WTC11 (cell line): ENCODE measurements around the gene HCLS1.

Experiments
- ZBTB21 ChIP-seq: sonication (generic); formaldehyde crosslinking; IDR thresholded peaks from 2 replicates; pipeline ENCODE4 v1.8.1; 2023; ENCODE audit warnings: mild to moderate bottlenecking, missing genetic modification reagents, borderline replicate concordance
- ZNF138 ChIP-seq: sonication (generic); formaldehyde crosslinking; conservative IDR thresholded peaks from 2 replicates; pipeline ENCODE4 v1.8.1; 2022; ENCODE audit warnings: mild to moderate bottlenecking, moderate library complexity, missing genetic modification reagents
- TF ChIP-seq, protein P1 (sequence below): fragments of 200-600 bp; IDR thresholded peaks from 2 replicates; pipeline ENCODE4 v1.8.0; 2022; ENCODE audit warnings: antibody characterized with exemption

DNA sequence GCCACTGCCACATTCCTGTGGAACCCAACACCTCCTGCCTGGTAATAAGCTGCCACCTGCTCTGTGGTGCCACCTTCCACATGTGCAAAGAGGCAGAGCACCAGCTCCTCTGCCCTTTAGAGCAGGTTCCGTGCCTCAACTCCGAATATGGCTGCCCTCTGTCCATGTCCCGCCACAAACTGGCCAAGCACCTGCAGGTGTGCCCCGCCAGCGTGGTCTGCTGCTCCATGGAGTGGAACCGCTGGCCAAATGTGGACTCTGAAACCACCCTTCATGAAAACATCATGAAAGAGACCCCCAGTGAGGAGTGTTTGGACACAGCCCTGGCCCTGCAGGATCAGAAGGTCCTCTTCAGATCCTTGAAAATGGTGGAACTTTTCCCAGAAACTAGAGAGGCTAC is 39.2 kb downstream of the HCLS1 start:
- TF ChIP-seq ZNF138 (CRISPR knock-in tag) (no peak), ZBTB21 (no peak)
- TF ChIP-seq, protein P1, sequence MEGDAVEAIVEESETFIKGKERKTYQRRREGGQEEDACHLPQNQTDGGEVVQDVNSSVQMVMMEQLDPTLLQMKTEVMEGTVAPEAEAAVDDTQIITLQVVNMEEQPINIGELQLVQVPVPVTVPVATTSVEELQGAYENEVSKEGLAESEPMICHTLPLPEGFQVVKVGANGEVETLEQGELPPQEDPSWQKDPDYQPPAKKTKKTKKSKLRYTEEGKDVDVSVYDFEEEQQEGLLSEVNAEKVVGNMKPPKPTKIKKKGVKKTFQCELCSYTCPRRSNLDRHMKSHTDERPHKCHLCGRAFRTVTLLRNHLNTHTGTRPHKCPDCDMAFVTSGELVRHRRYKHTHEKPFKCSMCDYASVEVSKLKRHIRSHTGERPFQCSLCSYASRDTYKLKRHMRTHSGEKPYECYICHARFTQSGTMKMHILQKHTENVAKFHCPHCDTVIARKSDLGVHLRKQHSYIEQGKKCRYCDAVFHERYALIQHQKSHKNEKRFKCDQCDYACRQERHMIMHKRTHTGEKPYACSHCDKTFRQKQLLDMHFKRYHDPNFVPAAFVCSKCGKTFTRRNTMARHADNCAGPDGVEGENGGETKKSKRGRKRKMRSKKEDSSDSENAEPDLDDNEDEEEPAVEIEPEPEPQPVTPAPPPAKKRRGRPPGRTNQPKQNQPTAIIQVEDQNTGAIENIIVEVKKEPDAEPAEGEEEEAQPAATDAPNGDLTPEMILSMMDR = no peak
